PFSK-1 (cell line): Measurements from ENCODE around the gene IL36RN.

Source experiments
- FOXP2 ChIP-seq: optimal IDR thresholded peaks from 2 replicates; pipeline ENCODE3; 2011; ENCODE audit warnings: borderline replicate concordance, control low read depth, inconsistent platforms; ENCODE audit not compliant: insufficient read depth; ENCODE audit errors: extremely low read length, extremely low read depth
- POLR2AphosphoS5 ChIP-seq: IDR thresholded peaks from 2 replicates; pipeline ENCODE4 v1.6.1; 2012; ENCODE audit warnings: low read depth, mild to moderate bottlenecking, control low read depth, low read length, moderate library complexity

DNA sequence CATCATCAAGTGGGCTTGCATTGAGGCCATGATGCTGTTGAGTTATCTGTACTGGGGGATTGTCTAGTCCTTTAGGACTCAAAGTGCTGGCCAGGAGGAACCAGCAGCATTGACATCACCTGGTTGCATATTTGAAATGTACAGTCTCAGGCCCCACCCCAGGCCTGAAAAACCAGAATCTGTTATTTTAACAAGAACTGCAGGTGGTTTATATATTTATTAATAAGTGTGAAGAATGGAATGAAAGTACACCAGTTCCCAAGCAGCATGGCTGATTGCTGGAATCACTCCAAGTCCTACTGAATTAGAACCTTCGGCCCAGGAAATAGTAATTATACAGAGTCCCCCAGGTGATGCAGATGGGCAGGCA, 11.6 kb downstream of the IL36RN start:
- TF ChIP-seq FOXP2 (no peak), POLR2AphosphoS5 (no peak)
